GM21515 (cell line): ENCODE data around the gene PLEKHO2.

ENCODE experiments used
- ATAC-seq: cut with Tn5 transposase; IDR thresholded peaks from one replicate; pipeline ENCODE4 v1.9.1; 2021; ENCODE audit not compliant: unreplicated experiment

PLEKHO2 gene

DNA sequence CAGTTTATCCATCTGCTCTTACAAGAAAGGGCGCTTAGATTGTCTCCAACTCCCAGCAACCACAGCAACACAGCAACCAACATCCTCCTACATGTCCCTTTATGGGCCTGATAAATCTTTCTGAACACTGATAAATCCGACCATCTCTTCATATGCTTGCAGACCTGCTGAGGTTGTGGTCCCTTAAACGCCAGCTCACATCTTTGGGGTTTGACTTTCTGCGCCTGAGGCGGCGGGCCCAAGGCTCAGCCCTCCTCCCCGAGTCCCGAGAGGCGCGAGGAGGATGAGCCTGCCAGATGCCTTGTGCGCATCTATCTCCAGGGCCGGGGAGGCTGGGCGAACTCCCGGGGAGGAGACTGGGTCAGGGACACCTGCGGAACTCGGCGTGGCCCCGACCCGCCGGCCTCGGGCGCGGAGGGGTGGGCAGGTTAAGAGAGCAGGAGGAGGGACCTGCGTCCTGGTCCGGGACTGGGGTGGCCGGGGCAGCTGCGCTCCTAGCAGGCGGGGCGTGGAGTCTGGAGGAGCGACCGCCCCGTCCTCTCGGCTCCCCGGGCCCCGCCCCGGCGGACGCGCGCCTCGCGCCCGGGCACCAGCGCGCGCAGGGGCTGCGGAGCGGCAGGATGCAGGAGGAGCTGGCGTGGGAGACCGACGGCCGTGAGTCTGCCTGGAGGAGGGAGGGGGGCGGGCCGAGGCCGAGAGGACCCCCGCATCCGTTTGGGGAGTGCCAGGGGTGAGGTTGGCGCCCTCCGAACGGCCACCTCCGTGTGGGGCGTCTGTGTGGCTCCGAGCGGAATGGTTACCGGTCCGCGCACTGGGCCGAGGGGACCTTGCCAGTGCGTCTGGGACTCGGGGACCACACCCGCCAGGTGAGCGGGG lies 69.8 kb downstream of the PLEKHO2 start, which contains the start of gene ANKDD1A:
Gene ANKDD1A, plus strand, starts transcription at position 592 of the 876 bp plus-strand sequence. Its CDS starts 29 bp downstream, at position 621.
- peak; percentile 61 for ATAC-seq

- ATAC-seq: no peak
These were observed 70.9 kb downstream of the PLEKHO2 start for GRCh38 chr15:64912379-64913325.

DNA sequence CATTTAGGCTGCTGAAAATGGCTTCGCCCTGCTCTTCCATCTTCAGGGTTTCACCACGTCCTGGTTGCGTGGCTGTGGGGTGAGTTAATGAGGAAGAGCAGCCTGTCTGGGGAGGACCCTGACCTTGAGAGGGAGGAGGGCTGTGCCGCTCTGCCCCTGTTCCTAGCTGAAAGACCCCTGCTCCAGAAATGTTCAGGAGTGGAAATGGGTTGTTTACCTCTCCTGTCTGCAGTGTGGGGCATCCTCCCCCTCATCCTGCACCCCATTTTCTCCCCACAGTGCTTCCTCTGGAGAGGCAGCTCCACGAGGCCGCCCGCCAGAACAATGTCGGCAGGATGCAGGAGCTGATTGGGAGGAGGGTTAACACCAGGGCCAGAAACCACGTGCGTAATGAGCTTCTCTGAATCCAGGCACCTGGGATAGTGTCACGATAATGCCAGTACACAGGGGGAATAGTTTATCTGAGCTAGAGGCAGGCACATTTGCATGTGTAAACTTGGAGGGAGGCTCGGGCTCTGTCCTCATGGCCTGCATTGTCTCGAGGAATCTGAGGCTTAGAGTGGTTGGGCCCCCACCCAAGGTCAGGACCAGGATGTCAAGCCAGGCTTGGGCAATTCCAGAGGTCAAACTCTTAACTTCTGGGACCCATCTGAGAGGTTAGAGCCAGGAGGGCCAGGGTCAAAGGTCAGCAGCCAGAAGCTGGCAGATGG lies 74.0 kb downstream of the PLEKHO2 start:
- ATAC-seq: no peak

- no peak for ATAC-seq
These were observed 74.7 kb downstream of the PLEKHO2 start for GRCh38 chr15:64916365-64916764.

DNA sequence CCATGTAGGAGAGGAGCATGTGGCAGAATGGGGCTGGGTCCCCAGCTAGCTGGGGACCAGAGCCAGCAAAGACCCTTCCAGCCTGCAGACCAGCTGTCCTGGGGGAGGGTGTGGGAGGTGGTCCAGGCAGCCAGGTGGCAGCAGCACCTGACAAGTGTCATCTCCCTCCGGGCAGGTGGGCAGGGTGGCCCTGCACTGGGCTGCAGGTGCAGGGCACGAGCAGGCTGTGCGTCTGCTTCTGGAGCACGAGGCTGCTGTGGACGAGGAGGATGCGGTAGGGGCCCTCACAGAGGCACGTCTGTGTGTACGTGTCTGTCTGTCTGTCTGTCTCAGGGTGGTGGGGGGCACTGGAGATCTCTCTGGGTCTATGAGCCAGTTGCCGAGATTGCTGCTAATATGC lies 75.5 kb downstream of the PLEKHO2 start:
- no peak for ATAC-seq
